Activated CD4-positive, alpha-beta T cell treated with anti-CD3 and anti-CD28 coated beads, Interleukin-2, amount 50 U/mL, for 1 hour (primary cell): ENCODE data around the gene TSR1.
"Not testable (repeated sequence)": the region's sequence is repeated elsewhere in the genome, so short reads cannot be mapped to it uniquely, and the experiment has no call there.

ENCODE experiments used
- DNase-seq: peaks from one replicate; pipeline ENCODE4 v3.0.0-alpha.2; 2020

TSR1 gene

GRCh38 chr17:2335726-2336214, 487 bp downstream of the TSR1 start:
- DNase-seq = no peak

DNA sequence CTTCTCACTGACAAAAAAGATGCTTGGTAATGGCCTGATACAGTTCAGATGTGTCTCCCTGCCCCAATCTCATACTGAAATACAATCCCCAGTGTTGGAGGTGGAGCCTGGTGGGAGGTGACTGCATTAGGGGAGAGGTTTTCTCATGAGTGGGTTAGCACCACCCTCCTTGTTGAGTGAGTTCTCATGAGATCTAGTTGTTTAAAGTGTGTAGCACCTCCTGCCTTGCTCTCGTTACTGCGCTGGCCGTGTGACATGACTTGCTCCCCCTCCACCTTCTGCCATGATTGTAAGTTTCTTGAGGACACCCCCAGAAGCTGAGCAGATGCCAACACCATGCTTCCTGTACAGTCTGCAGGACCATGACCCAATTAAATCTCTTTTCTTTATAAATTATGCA, 5.0 kb downstream of the TSR1 start:
- no peak for DNase-seq

DNA sequence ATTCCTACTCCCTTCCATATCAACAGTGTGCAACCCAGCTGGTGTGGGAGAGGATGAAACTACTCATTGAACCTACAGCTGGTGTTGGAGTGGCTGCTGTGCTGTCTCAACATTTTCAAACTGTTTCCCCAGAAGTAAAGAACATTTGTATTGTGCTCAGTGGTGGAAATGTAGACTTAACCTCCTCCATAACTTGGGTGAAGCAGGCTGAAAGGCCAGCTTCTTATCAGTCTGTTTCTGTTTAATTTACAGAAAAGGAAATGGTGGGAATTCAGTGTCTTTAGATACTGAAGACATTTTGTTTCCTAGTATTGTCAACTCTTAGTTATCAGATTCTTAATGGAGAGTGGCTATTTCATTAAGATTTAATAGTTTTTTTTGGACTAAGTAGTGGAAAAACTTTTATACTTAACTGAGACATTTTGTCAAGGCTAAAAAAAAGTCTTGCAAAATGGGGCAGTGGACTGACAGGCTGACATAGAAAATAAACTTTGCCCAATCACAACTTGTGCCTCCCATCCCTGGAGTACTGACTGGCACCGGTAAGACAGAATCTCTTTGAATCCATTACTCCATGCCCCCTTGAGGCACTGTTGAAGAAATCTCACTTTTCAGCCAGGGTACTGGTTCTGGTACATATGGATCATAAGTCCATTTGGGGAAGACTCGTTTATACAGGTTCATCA, 12.5 kb downstream of the TSR1 start:
- no peak for DNase-seq

DNA sequence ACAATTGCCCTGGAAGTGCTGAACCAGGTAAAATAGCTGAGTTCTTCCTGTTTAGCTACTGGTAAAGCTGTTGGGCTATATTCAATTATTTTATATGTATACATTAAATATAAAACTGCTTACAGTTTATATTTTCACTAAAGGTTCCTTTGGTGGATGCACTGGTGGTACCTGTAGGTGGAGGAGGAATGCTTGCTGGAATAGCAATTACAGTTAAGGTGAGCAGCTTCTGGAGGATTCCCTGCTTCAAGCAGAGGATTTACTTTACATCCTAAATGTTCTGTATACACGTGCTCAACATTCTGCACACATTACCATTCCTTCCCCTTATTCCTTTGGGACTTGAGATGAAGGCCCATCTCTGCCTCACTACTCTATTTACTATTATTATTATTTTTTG, 14.9 kb downstream of the TSR1 start:
- DNase-seq = no peak

GRCh38 chr17:2319051-2319450, 17.2 kb downstream of the TSR1 start:
- DNase-seq = no peak

DNA sequence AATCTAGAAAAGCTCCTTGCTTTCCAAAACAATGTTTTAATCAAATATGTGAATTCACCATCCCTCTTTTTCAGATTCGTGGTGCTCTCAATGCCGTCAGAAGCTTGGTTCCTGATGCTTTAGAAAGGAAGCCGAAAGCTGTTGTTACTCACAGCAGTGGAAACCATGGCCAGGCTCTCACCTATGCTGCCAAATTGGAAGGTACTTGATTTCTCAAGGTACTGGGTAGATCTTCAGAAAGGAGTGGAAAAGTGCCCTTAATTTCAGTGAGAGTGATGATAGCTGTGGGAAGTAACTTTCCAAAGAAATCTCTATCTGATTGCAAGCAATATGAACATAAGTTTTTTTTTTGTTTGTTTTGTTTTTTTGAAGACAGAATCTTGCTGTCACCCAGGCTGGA, 18.5 kb downstream of the TSR1 start:
- DNase-seq = no peak

DNA sequence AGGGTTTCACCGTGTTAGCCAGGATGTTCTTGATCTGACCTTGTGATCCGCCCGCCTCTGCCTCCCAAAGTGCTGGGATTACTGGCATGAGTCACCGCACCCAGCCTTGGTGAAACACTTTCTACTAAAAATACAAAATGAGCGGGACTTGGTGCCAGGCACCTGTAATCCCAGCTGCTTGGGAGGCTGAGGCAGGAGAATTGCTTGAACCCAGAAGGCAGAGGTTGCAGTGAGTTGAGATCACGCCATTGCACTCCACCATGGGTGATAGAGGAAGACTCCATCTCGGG, 19.4 kb downstream of the TSR1 start:
- not testable (repeated sequence) for DNase-seq

GRCh38 chr17:2312736-2313135, 23.5 kb downstream of the TSR1 start:
- DNase-seq = no peak

- no peak for DNase-seq
These were observed 26.7 kb downstream of the TSR1 start for GRCh38 chr17:2309338-2310154.

DNA sequence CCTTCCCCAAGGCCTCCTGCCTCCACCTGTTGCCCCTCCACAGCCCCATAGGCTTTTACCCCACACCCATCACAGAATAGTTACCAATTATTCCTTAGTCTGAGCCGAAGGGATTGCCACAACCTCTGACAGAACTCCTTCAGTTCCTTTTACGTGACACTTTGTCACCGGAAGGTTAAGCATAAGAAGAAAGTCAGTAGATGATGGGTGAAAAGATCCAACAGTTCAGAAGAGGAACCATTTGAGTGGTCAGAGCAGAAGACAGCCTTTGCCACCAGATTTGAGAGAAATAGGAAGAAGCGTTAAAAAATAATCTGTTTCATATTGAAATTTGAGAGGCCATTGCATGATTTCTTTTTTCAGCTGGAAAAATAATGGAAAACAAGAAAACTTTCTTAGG, 31.3 kb downstream of the TSR1 start:
- DNase-seq = no peak

- DNase-seq = peak; percentile 95
These were observed 32.8 kb downstream of the TSR1 start, which contains the start of the genes SMG6 and SRR for GRCh38 chr17:2303204-2304188. SMG6 (minus strand) TSS chr17:2303785; CDS start chr17:2303720, 65 bp downstream. SRR (plus strand) TSS chr17:2303950; CDS start chr17:2315561, 11,611 bp downstream.

DNA sequence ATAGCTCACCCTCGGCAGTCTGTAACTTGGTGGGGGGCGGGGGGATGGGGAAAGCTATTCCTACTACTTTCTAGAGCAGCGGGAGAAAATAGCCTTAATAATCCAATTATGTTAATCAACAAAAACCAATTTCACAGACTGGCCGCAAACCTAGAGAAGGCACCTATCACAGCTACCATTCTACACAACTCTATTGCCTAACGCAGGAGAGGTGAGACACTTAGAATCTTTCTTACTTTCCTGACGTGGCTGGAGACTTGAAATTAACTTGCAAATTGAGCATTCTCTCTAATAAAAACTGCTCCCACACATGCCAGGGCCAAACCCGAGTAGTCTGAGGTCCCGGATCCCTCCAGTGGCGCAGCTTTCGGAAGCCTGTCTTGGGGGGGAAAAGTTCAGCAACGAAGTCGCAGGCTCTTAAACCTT, 33.5 kb downstream of the TSR1 start:
- DNase-seq = no peak

GRCh38 chr17:2299756-2300155, 36.5 kb downstream of the TSR1 start:
- DNase-seq = no peak

DNA sequence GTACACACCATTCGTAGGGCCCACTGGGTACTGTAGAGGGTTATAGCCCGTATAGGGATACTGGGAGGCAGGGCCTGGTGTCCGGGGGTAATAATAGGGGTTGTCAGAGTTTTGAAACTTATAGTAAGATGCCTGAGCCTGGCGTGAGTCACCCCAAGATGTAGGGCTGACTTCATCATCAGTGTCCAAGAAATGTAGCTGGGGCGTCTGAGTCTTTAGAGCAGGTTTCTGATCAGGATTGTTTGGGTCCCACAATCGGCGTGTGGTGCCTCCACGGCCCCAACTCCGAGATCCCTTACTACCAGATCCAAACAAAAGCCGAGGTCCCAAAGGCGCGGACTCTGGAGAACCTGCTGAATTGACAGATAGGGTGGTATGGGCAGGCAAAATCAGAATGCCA, 37.1 kb downstream of the TSR1 start:
- DNase-seq = no peak

DNA sequence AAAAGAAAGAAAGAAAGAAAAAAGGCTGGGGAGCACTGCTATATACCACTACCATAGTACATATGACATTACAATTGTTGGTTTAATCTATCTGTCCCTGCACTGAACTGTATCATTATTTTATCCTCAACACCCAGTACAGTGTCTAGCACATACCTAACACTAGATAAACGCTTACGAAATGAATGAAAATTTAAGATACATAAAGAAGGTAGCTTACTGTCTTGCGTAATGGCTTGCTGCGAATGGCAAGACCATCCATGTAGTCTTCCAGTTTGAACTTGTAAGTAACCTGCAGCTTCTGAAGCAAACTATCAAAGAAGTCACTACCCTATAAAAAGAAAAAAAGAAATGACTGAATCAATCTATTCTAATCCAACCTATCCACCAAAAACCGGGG, 39.2 kb downstream of the TSR1 start:
- DNase-seq = no peak

- DNase-seq = no peak
These were observed 40.7 kb downstream of the TSR1 start for GRCh38 chr17:2295575-2295974.

DNA sequence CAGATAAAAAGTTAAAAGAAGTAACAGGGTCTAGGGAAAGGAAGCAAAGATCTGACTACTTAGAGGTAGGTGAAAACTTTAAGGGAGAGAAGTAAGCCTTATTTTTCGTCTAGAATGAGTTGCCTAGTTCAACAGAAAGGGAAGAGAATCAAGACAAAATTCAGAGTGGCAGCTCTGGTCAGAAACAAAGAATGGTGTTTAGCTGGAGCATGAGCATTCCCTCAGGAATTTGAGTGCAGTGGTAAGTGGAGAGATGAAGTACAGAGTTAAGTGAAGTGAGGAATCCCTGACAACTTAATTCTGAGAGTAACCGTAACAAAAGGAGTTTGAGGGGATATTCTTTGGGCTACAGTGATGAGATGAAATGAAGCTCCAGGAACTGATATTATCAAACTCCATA, 44.2 kb downstream of the TSR1 start:
- no peak for DNase-seq

DNA sequence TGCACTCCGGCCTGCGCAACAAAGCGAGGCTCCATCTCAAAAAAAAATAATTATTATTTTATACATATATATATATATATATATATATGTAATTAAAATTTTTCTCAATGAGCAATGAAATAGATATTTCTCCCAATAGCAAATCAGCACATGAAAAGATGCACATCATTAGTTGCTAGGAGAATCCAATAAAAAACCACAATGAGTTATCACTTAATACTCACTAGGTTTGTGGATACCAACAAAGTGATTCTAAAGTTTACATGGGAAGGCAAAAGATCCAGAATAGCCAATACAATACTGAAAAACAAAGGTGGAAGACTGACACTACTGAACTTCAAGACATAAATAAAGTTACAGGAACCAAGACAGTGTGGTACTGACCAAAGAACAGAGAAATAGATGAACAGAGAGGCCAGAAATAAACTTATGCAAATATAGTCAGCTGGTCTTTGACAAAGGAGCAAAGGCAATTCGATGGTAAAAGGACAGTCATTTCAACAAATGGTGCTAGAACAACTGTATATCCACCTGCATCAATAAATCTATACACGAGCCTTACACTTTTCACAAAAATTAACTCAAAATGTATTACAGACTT, 46.3 kb downstream of the TSR1 start:
- DNase-seq = no peak

DNA sequence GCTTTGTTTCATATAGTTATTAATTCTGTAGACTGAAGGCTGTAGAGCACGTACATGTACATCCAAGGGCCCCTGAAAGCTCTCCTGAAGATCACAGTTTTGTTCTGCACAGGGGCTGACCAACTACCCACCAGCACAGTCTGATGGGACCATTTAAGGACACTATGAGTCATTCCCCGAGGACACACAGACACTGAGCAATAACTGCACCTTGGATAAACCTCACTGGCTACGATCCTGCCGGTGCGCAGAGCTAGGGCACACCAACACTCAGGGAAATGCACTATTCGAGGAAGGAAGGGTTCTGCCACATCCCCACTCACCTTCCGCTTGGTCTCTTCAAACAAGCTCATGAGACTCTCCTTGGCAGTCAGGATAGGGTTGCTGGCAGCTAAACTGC, 53.0 kb downstream of the TSR1 start:
- no peak for DNase-seq

- DNase-seq = no peak
These were observed 53.9 kb downstream of the TSR1 start for GRCh38 chr17:2282297-2282873.

DNA sequence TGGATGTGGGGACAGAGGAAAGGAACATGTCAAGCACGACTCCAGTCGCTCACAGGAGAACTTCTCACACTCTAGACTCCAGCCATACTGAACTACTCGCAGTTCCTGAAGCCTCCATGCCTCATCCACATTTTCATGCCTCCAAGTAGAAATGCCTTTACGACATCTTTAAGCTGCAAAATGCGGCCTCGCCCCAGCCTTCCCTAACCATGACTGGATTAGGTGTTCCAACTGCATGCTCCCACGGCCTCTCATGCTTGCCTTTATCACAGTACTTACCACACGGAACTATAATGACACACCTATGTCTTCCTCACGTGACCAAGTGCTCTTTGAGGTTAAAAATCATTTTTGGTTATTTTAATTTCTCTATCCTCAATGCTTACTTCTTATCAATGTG, 56.5 kb downstream of the TSR1 start:
- no peak for DNase-seq

GRCh38 chr17:2277429-2278170, 58.7 kb downstream of the TSR1 start:
- no peak for DNase-seq
